Activated CD4-positive, alpha-beta T cell treated with anti-CD3 and anti-CD28 coated beads, Interleukin-2, amount 50 U/mL, for 4 hours (primary cell): Measurements from ENCODE around the gene FBXL3.

ENCODE experiments used
- DNase-seq, 2 experiments: peaks; one replicate each; pipeline ENCODE4 v3.0.0-alpha.2; 2020

The FBXL3 gene, protein sequence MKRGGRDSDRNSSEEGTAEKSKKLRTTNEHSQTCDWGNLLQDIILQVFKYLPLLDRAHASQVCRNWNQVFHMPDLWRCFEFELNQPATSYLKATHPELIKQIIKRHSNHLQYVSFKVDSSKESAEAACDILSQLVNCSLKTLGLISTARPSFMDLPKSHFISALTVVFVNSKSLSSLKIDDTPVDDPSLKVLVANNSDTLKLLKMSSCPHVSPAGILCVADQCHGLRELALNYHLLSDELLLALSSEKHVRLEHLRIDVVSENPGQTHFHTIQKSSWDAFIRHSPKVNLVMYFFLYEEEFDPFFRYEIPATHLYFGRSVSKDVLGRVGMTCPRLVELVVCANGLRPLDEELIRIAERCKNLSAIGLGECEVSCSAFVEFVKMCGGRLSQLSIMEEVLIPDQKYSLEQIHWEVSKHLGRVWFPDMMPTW

GRCh38 chr13:77026861-77027621, at the start of gene FBXL3:
TSS of gene FBXL3 (minus strand) at chr13:77027159. CDS start at chr13:77021860, 5,299 bp downstream.
- DNase-seq = peak; percentile 72 to 75

GRCh38 chr13:77067519-77067918, 40.6 kb upstream of the FBXL3 start:
- DNase-seq = no peak

- DNase-seq = no peak
These were observed 38.6 kb upstream of the FBXL3 start for GRCh38 chr13:77065461-77066147.

DNA sequence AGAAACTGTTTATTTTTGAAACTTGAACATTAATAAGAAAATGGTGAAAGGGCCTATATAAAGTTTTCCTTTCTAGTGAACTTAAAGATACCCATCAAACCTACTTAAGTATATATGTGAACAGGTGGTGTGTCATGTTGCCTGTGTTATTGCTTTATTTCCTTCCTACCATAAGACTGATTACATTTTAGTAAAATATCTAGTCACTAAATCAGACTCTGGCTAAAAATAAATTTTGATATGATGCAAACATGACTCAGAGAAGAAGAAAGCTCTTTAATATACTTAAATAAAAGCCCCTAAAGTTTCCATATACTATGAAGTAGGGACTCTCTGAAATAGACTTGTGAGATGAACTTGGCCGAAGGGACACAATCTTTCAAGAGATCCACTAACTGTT, 35.1 kb upstream of the FBXL3 start:
- DNase-seq = no peak

GRCh38 chr13:77061362-77061761, 34.4 kb upstream of the FBXL3 start:
- DNase-seq = no peak

DNA sequence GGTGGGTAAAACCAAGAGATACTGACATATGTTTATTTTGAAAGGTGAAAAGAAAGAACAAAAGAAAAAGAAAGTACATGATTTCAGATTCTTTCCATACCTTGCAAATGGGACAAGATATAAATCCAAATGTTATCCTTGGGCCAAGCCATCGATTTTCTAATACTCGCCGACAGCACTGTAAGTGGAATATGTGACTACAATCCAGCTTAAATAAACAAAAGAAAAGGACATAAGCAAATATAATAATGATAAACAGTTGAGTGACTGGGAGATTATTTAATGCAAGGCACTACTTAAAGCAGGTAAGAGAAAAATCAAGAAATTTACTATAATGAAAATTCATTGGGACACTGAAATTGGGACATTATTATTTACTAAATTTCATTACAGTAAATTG, 29.9 kb upstream of the FBXL3 start:
- no peak for DNase-seq

DNA sequence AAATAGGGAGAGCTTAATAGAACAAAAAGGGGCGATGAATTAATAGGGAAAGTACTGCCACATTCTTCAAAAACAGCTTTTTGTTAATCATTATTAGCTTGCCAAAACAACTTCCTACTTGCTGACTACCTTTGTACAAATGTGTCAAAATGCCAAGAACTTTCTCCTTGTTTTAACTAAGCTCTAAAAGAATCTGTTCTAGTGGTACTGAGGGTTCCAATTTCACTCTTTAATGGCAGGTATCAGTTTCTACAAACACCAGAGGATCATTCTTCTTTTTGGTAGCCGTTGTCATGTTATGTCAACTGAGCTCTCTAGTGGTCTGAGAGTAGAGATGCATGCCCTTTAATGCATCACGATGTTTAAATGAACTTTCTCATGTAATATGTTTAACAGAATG, 29.4 kb upstream of the FBXL3 start:
- DNase-seq = no peak

GRCh38 chr13:77055158-77055557, 28.2 kb upstream of the FBXL3 start:
- no peak for DNase-seq

- no peak for DNase-seq
These were observed 26.2 kb upstream of the FBXL3 start for GRCh38 chr13:77053192-77053591.

DNA sequence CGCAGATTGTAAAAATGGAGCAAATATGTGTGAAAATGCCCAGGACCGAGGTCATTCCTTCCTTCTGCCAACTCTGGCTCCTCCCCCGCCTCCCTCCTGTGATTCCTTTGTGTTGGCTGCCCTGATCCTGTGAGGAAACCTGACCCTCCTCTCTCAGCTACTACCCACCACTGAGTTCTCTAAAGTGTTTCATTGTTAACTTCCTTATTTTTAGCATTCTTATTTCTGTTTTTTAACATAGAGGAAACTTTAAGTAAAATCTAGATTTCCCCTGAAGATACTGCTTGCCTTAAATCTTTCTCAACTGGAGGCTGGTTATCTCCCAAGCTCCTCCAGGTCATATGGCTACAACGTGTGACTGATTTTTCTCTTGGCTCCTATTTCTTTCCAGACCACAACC, 21.7 kb upstream of the FBXL3 start:
- no peak for DNase-seq

DNA sequence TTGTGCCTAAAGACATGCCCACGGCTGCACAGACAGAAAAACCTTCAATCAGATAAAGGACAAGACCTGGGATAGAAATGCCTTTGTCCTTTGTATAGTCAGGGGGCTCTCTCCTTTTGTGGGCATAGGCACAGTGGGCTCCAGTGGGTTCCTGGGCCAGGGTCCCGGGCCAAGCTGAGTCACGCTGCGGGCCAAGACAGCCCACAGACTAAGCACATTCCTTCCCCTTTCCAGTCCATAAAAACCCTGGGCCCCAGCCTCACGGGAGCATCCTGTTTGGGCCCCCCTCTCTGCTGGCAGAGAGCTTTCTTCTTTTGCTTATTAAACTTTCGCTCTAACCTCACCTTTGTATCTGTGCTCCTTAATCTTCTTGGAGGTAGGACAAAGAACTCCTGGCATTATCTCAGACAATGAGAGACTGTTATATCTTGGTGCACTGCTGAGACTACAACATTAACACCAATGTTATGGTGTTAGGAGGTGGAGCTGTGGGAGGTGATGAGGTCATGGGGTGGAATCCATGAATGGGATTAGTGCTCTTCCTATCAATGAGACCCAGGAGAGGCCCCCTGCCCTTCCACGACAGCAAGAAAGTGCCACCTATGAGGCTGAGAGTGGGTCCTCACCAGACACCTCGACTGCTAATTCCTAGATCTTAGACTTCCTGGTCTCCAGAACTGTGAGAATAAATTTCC, 20.8 kb upstream of the FBXL3 start:
- DNase-seq = no peak

GRCh38 chr13:77042566-77043177, 15.7 kb upstream of the FBXL3 start:
- no peak for DNase-seq

GRCh38 chr13:77040835-77041234, 13.9 kb upstream of the FBXL3 start:
- no peak for DNase-seq

DNA sequence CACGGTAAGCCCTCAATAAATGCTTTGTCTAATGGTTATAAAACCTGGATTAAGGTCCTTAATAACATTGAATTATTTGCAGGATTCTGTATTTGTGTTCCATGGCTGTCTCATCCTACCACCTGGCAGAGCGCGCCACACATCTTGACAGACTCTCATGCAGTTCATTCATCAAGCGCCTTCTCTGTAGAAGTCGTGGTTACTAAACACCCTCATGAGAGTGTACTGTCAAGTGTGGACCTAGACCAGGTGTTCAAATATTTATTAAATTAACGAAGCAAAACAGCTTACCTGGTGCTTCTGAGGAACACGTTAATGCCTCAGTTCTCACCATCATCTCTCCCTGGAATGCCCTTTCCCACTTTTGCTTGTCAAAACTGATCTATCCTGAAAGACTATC, 13.1 kb upstream of the FBXL3 start:
- no peak for DNase-seq

DNA sequence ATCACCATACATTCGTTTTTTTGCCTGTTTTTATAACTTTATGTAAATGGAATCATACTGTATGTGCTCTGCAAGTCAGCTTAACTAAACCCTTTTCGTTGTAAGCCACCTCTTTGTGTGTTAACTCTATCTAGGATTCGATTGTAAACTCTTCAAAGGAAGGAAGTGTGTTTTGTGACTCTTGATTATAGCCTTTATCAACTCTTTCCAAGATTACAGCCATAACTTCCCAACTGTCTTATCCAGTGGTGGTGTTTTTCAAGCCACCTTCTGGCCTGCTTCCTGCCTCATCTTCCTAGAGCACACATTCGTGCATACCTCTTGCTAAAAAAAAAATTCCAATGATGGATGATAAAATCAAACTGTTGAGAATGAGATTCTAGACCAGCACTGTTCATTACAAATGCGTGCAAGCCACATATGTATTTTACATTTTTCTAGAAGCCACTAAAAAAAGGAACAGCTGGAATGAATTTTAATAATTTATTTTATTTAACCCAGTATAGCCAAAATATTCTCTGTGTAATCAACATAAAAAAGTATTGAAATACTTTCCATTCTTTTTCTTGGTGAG, 12.0 kb upstream of the FBXL3 start:
- no peak for DNase-seq

DNA sequence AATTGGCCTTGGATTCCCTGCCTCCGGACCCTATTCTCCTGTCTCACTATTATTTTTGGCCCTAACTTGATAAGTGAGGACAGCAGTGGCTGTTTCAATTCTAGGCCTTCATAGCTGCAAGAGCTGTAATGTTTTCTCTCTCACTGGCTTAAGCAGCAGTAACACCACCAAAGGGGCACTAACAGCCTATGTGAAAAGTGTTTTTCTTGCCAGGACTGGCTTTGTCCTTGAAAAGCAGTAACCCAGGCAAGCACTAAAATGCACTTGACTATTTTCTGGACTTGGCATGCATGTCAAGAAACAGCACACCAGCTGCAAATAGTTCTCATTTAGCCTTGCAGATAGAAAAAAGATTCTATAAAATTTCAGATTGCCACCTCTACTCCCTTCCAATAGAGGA, 9.3 kb upstream of the FBXL3 start:
- DNase-seq = no peak

- no peak for DNase-seq
These were observed 7.9 kb upstream of the FBXL3 start for GRCh38 chr13:77034881-77035280.

DNA sequence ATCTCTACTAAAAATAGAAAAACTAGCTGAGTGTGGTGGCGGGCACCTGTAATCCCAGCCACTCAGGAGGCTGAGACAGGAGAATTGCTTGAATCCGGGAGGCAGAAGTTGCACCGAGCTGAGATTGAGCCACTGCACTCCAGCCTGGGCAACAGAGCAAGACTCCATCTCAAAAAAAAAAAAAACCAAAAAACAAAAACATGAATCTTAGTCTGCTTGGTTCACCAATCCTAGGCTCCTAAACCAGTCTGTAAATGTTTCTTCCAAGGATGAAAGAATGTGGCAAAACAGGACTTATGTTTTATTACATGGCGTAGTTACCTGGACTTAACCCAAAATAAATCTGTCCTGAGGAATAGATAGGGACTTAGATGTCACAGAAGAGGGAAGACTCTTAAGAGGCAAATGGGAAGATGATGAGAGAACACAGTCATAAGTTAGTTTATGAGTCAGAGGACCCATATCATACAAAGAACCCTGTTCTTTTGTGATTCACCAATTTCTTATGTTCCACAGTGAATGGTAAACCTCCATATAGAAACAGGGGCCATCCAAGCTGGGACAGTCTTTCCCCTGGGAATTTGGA, 6.9 kb upstream of the FBXL3 start:
- DNase-seq = no peak

DNA sequence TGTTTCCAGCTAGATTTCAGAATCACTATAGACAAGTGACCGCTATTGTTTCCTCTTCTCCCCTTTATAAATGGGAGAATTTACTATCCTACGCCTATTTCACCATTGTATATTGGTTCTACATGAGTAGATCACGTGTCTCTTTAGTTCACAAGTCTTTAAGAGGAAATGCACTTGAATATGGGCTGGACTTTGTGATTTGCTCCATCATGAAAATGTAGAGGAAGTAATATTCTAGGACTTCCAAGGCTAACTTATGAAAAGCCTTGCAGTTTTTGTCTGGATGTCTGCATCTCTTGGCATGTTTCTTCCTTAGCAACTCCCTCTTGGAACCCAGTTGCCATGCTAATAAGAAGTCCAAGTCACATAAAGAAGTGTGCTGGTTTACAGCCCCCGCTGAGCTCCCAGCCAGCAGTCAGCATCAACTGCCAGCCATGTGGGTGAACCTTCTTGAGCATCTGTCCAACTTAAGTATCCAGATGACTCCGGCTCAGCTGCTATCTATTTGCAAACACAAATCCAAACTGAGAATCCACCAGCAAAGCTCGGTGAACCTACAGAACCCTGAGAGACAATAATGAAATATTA, 4.8 kb upstream of the FBXL3 start:
- no peak for DNase-seq

- DNase-seq = no peak
These were observed 2.5 kb upstream of the FBXL3 start for GRCh38 chr13:77029436-77029835.

DNA sequence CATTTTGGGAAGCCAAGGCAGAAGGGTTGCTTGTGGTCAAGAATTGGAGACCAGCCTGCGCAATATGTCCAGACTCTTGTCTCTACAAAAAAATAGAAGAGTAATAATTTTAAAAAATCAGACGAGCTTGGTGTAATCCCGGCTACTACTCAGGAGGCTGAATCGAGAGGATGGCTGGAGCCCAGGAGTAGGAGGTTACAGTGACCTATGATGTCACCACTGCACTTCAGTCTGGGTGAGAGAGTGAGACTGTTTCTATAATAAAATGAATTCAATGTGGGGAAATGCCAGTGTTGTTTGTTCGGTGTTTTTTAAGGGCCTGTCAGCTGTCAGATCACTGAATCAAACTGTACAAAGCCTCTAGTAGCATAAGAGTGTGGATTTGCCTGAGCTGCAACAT, 1.2 kb upstream of the FBXL3 start:
- no peak for DNase-seq
